ENCODE results near the gene KIF26B. TPM values are rescaled to one million over a fixed set of nuclear protein-coding genes. Genes with fewer than 3 reads are reported as not detected.

Gene KIF26B
- total RNA-seq, 2 donors from 2014 or later, result 0.78 to 4.6 TPM

DNA sequence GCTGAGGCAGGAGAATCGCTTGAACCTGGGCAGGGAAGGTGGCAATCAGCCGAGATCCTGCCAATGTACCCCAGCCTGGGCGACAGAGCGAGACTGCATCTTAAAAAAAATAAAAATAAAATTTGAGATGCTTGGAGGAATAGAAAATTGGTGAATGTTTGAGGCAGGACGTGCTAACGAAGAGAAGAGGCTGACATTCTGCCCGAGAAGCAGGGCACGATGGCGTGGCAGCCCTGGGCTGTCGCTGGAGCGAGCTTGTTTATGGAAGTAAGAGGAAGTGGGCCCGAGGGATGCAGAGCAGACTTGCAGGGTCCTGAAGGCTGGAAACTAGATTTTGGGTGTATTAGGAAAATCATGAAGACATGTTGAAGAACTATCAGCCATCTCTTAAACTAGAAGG, 92.6 kb downstream of the KIF26B start:
- ATAC-seq, result no peak
- TF ChIP-seq, protein P1, sequence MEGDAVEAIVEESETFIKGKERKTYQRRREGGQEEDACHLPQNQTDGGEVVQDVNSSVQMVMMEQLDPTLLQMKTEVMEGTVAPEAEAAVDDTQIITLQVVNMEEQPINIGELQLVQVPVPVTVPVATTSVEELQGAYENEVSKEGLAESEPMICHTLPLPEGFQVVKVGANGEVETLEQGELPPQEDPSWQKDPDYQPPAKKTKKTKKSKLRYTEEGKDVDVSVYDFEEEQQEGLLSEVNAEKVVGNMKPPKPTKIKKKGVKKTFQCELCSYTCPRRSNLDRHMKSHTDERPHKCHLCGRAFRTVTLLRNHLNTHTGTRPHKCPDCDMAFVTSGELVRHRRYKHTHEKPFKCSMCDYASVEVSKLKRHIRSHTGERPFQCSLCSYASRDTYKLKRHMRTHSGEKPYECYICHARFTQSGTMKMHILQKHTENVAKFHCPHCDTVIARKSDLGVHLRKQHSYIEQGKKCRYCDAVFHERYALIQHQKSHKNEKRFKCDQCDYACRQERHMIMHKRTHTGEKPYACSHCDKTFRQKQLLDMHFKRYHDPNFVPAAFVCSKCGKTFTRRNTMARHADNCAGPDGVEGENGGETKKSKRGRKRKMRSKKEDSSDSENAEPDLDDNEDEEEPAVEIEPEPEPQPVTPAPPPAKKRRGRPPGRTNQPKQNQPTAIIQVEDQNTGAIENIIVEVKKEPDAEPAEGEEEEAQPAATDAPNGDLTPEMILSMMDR (IDR thresholded peaks at IDR 0.05), result no peak
- no peak for TF ChIP-seq POLR2A (IDR thresholded peaks at IDR 0.05)
- no peak for DNase-seq
- 84 to 87% methylated on average over 12 of the region's 12 CpGs for WGBS, 2 donors
- no peaks in the 10 kb centered on the region for H3K36me3 ChIP-seq (replicated peaks in 1 of 2; ENCODE audit: insufficient read depth in 1 of 2, low read depth in 2 of 2)
- no peak overlapping the region for H3K4me3 ChIP-seq
- intact Hi-C loops (cut with DNase I), result no loop called here
- H3K4me1 ChIP-seq, result peaks cover 7% of the 10 kb centered on the region
- no peak overlapping the region for H3K27ac ChIP-seq
- peaks cover 0 to under 1% (median 0%) of the 10 kb centered on the region in 3 donors for H3K9me3 ChIP-seq
- no peaks in the 10 kb centered on the region for H3K27me3 ChIP-seq

DNA sequence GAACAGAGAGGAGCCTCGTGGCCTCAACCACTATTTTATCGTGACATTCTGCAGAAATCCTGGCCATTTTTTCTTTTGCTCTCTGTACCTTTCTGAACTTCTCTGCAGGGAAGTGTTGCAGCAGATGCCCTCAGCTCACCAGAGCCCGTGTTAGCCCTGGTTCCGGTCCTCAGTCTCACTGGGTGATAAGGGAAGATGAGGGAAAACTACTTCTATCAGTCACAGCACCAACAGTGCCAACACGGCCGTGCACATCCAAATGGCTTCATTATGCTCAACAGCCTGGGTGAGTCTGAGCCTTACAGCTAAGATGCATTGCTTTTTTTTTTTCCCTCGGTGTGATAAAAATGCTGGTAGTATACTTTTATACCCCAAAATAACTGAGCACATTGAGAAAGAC, 93.0 kb downstream of the KIF26B start:
- 76 to 79% methylated on average over 7 of the region's 7 CpGs for WGBS, 2 donors
- no peak for DNase-seq
- intact Hi-C loops (cut with DNase I), result no loop called here
- Histone ChIP-seq H3K36me3 (replicated peaks in 1 of 2; ENCODE audit: insufficient read depth in 1 of 2, low read depth in 2 of 2) (no peaks in the 10 kb centered on the region), H3K4me3 (no peak overlapping the region), H3K4me1 (peaks cover 7% of the 10 kb centered on the region), H3K9me3 (peaks cover 0 to 3% (median 0%) of the 10 kb centered on the region in 3 donors), H3K27me3 (no peaks in the 10 kb centered on the region), H3K27ac (no peak overlapping the region)
- no peak for ATAC-seq
- no peak for TF ChIP-seq POLR2A (IDR thresholded peaks at IDR 0.05)
- TF ChIP-seq, protein P1 (IDR thresholded peaks at IDR 0.05), result no peak

DNA sequence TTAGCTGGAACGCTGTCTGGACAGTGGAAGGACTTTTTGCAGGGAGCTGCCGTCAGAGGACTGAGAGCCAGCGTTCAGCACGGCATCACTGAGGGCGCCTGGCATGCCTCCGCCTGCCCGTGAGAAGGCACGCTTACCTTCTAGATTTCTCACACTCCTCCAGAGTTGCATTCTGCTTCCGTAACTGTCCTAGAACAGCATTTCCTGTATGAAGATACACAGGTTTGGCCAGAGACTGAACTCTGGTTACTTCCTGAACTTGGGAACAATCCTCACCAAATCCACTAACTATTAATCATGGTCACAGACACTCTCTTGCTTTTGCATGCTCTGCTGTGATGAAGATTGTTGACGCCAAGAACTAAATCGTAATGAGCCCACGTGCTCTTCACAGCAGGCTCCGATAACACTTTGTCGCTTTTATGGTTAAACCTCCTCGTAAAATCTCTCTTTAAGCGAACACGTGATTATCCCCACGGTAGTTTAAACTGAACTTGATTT, 93.5 kb downstream of the KIF26B start:
- Histone ChIP-seq H3K27ac (no peak overlapping the region), H3K4me1 (peaks cover 7% of the 10 kb centered on the region), H3K36me3 (replicated peaks in 1 of 2; ENCODE audit: insufficient read depth in 1 of 2, low read depth in 2 of 2) (no peaks in the 10 kb centered on the region), H3K4me3 (no peak overlapping the region), H3K27me3 (no peaks in the 10 kb centered on the region), H3K9me3 (peaks cover 0 to 3% (median 0%) of the 10 kb centered on the region in 3 donors)
- no peak for TF ChIP-seq POLR2A (IDR thresholded peaks at IDR 0.05)
- TF ChIP-seq, protein P1 (IDR thresholded peaks at IDR 0.05), result no peak
- WGBS, 2 donors, result 84 to 85% methylated on average over 18 of the region's 18 CpGs
- DNase-seq, result no peak
- no peak for ATAC-seq
- intact Hi-C loops (cut with DNase I), result no loop called here

DNA sequence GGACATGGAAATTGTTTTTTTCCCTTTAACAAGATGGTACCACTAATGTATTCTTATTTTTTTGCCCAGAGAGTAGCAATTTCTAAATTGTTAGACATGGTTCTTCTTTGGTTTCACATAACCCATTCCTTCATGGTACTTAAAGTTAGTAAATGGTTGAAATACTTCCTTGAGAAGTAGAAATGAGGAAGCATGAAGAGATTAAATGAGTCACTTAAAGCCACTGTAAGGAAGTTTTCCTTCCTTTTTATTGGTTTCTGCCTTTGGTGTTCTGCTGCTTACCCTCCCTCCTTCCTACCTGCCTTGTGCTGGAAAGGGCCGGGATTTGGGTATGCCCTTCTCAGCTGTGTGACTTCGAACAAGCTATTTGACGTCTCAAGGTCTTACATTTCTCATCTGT, 101.0 kb downstream of the KIF26B start:
- intact Hi-C loops (cut with DNase I), result no loop called here

More for the DNA sequence above, 101.0 kb downstream of the KIF26B start:
- ATAC-seq (no peak), DNase-seq (no peak)
- peaks cover 48% of the 10 kb centered on the region for H3K4me1 ChIP-seq
- H3K36me3 ChIP-seq (replicated peaks in 1 of 2; ENCODE audit: insufficient read depth in 1 of 2, low read depth in 2 of 2), result no peaks in the 10 kb centered on the region
- H3K4me3 ChIP-seq, result no peak overlapping the region
- H3K27ac ChIP-seq, result no peak overlapping the region
- no peak for TF ChIP-seq POLR2A (IDR thresholded peaks at IDR 0.05)
- TF ChIP-seq, protein P1 (IDR thresholded peaks at IDR 0.05), result no peak
- peaks cover 0 to 3% (median 0%) of the 10 kb centered on the region in 3 donors for H3K9me3 ChIP-seq
- WGBS, 2 donors, result 30 to 38% methylated on average over 3 of the region's 3 CpGs
- H3K27me3 ChIP-seq, result no peaks in the 10 kb centered on the region

All from body of pancreas (tissue), 4 donors.